IMR-90 (cell line): ENCODE results near the gene RAB5B.

Source experiments
- BHLHE40 ChIP-seq: fragments of 150-350 bp; IDR thresholded peaks from 2 replicates; pipeline ENCODE4 v1.6.1; 2016; ENCODE audit warnings: mild to moderate bottlenecking, low read depth, low read length
- CEBPB ChIP-seq: IDR thresholded peaks from 2 replicates; pipeline ENCODE4 v1.6.1; 2012; ENCODE audit warnings: low read depth, low read length, improper control_type of control experiment
- FOS ChIP-seq: fragments of 150-350 bp; IDR thresholded peaks from 2 replicates; pipeline ENCODE4 v1.6.1; 2016; ENCODE audit warnings: low read depth, low read length
- MAFK ChIP-seq: IDR thresholded peaks from 2 replicates; pipeline ENCODE4 v1.6.1; 2012; ENCODE audit warnings: low read depth, low read length, improper control_type of control experiment
- MAZ ChIP-seq: IDR thresholded peaks from 2 replicates; pipeline ENCODE4 v1.6.1; 2012; ENCODE audit warnings: low read depth, mild to moderate bottlenecking, low read length, improper control_type of control experiment, moderate library complexity, borderline replicate concordance
- MXI1 ChIP-seq: IDR thresholded peaks from 2 replicates; pipeline ENCODE4 v1.6.1; 2012; ENCODE audit warnings: low read depth, mild to moderate bottlenecking, low read length, moderate library complexity, borderline replicate concordance
- POLR2A ChIP-seq: IDR thresholded peaks from 2 replicates; pipeline ENCODE4 v1.6.1; 2012; ENCODE audit warnings: mild to moderate bottlenecking, low read depth, low read length
- RAD21 ChIP-seq: IDR thresholded peaks from 2 replicates; pipeline ENCODE4 v1.6.1; 2012; ENCODE audit warnings: low read length, improper control_type of control experiment
- RCOR1 ChIP-seq: IDR thresholded peaks from 2 replicates; pipeline ENCODE4 v1.6.1; 2012; ENCODE audit warnings: mild to moderate bottlenecking, low read length, improper control_type of control experiment; ENCODE audit not compliant: insufficient replicate concordance
- SMC3 ChIP-seq: fragments of 150-350 bp; IDR thresholded peaks from 2 replicates; pipeline ENCODE4 v1.6.1; 2016; ENCODE audit warnings: low read depth, mild to moderate bottlenecking, antibody characterized with exemption, low read length, moderate library complexity
- TF ChIP-seq, protein P1 (sequence below): conservative IDR thresholded peaks from 2 replicates; pipeline ENCODE4 v1.5.1; 2012; ENCODE audit warnings: mild to moderate bottlenecking, low read depth, low read length, improper control_type of control experiment
- TF ChIP-seq, protein P2 (sequence below): fragments of 150-350 bp; IDR thresholded peaks from 2 replicates; pipeline ENCODE4 v1.6.1; 2017; ENCODE audit warnings: mild to moderate bottlenecking, antibody characterized with exemption, low read length, low read depth

DNA sequence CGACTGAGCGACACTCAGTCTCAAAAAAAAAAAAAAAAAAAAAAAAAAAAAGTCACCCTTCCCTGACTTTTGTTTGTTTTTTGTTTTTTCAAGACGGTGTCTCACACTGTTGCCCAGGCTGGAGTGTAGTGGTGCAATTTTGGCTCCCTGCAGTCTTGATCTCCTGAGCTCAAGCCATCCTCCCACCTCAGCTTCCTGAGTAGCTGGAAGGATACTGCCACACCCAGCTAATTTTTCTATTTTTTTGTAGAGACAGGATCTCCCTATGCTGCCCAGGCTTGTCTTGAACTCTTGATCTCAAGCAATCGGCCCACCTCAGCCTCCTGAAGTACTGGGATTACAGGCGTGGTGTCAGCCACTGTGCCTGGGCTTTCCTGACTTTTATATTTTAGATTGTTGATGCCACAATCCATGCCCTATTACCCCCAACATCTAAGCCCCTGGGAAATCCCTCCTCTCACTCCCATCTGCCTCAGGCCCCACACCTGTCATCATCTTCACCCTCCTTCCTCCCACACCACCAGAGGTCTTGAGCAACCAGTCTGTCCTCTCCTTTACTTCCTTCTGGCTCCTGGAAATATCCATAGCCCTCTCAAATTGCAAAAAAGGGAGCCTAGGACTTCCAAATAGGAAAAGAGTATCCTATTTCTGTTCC, 54.8 kb downstream of the RAB5B start:
- TF ChIP-seq, protein P1, sequence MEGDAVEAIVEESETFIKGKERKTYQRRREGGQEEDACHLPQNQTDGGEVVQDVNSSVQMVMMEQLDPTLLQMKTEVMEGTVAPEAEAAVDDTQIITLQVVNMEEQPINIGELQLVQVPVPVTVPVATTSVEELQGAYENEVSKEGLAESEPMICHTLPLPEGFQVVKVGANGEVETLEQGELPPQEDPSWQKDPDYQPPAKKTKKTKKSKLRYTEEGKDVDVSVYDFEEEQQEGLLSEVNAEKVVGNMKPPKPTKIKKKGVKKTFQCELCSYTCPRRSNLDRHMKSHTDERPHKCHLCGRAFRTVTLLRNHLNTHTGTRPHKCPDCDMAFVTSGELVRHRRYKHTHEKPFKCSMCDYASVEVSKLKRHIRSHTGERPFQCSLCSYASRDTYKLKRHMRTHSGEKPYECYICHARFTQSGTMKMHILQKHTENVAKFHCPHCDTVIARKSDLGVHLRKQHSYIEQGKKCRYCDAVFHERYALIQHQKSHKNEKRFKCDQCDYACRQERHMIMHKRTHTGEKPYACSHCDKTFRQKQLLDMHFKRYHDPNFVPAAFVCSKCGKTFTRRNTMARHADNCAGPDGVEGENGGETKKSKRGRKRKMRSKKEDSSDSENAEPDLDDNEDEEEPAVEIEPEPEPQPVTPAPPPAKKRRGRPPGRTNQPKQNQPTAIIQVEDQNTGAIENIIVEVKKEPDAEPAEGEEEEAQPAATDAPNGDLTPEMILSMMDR: no peak
- TF ChIP-seq POLR2A (no peak), RCOR1 (no peak), FOS (no peak), CEBPB (no peak), BHLHE40 (no peak), MXI1 (no peak), RAD21 (no peak), SMC3 (no peak), MAZ (no peak), MAFK (no peak)
- TF ChIP-seq, protein P2, sequence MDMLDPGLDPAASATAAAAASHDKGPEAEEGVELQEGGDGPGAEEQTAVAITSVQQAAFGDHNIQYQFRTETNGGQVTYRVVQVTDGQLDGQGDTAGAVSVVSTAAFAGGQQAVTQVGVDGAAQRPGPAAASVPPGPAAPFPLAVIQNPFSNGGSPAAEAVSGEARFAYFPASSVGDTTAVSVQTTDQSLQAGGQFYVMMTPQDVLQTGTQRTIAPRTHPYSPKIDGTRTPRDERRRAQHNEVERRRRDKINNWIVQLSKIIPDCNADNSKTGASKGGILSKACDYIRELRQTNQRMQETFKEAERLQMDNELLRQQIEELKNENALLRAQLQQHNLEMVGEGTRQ: no peak
